Fibroblast of lung (primary cell): ENCODE measurements around the gene E2F6.

Experiments used
- EZH2 ChIP-seq: IDR thresholded peaks from 2 replicates; pipeline ENCODE4 v1.5.1; 2012; ENCODE audit warnings: low read length, control low read depth, mild to moderate bottlenecking; ENCODE audit errors: missing control alignments
- TF ChIP-seq, protein P1 (sequence below), 2 donors: IDR thresholded peaks in 1 of 2; conservative IDR thresholded peaks in 1 of 2; 1 replicate in 1 of 2; 2 replicates in 1 of 2; pipeline ENCODE4 v1.5.1; 2011 to 2012; ENCODE audit warnings: low read length in 2 of 2, control low read depth in 1 of 2, inconsistent platforms in 1 of 2, low read depth in 1 of 2, mild to moderate bottlenecking in 1 of 2

DNA sequence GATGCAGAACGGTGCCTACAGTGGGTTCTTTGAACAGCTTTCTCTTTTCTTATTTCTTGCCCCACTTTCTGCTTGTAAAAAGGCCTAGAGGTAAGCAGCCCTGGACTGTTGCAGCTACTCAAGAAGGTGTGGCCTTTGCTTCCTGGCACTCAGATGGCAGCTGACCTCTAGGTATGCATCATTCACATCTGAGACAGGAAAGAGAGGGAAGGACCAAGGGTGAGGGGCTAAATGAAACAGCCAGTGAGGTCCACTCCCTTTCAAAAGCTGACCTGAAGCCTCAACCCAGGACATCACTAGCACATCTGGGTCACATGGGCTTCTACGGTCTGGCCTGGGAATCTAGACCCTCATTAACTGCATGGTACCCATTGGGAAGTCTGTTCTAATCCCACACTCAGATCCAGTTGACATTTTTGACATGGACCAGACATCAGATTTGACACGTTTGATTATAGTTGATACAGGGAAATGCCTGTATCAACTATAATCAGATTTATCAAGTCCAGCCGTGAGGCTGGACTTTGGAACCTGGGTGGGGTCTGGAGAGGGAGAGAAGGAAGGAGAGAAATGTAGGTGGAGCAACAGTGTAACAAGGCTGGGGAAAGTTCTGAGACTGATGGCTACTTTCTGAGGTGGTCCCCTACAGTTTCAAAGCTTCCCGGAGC is 60.2 kb downstream of the E2F6 start:
- TF ChIP-seq, protein P1, sequence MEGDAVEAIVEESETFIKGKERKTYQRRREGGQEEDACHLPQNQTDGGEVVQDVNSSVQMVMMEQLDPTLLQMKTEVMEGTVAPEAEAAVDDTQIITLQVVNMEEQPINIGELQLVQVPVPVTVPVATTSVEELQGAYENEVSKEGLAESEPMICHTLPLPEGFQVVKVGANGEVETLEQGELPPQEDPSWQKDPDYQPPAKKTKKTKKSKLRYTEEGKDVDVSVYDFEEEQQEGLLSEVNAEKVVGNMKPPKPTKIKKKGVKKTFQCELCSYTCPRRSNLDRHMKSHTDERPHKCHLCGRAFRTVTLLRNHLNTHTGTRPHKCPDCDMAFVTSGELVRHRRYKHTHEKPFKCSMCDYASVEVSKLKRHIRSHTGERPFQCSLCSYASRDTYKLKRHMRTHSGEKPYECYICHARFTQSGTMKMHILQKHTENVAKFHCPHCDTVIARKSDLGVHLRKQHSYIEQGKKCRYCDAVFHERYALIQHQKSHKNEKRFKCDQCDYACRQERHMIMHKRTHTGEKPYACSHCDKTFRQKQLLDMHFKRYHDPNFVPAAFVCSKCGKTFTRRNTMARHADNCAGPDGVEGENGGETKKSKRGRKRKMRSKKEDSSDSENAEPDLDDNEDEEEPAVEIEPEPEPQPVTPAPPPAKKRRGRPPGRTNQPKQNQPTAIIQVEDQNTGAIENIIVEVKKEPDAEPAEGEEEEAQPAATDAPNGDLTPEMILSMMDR (conservative IDR thresholded peaks at IDR 0.05 in 1 of 2, IDR thresholded peaks at IDR 0.05 in 1 of 2; ENCODE audit: low read depth in 1 of 2, low read length in 2 of 2), result no peak
- TF ChIP-seq EZH2, result no peak
